Measurements from ENCODE around the gene LRRC36.

DNA sequence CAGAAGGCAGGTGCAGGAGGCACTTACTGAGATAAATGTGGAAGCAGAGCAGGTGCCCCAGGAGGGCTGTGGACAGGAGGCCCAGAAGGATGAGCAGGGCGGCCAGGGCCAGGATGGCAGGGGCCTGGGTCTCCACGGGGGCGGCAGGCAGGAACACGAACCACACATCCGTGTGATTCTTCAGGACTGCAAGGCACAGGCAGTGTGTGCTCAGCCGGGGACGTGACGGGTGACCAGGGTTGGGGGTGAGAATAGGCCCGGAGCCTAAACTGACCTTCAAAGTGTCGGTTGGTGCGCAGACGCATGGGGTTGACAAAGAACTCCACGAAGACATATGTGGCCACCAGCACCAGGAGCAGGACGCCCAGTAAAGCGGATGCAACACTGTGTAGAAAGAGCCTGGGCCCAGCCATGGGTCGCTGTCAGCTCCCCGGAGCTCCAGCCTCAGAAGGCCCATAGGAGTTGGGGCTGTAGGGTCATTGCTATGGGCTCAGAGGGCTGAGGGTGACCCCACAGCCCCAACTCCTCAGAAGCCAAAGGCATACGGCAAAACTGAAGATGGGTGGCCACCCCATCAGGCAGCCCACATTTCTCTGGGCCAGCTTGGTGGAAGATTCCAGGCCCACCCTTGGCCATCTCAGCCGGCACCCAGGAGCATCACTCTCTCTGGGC is 72.1 kb downstream of the LRRC36 start:
- TF ChIP-seq CTCF (IDR thresholded peaks at IDR 0.05; ENCODE audit: insufficient read depth, low read length) (no peak), POLR2AphosphoS5 (IDR thresholded peaks at IDR 0.05; ENCODE audit: low read depth) (no peak)
- TF ChIP-seq, protein P1, sequence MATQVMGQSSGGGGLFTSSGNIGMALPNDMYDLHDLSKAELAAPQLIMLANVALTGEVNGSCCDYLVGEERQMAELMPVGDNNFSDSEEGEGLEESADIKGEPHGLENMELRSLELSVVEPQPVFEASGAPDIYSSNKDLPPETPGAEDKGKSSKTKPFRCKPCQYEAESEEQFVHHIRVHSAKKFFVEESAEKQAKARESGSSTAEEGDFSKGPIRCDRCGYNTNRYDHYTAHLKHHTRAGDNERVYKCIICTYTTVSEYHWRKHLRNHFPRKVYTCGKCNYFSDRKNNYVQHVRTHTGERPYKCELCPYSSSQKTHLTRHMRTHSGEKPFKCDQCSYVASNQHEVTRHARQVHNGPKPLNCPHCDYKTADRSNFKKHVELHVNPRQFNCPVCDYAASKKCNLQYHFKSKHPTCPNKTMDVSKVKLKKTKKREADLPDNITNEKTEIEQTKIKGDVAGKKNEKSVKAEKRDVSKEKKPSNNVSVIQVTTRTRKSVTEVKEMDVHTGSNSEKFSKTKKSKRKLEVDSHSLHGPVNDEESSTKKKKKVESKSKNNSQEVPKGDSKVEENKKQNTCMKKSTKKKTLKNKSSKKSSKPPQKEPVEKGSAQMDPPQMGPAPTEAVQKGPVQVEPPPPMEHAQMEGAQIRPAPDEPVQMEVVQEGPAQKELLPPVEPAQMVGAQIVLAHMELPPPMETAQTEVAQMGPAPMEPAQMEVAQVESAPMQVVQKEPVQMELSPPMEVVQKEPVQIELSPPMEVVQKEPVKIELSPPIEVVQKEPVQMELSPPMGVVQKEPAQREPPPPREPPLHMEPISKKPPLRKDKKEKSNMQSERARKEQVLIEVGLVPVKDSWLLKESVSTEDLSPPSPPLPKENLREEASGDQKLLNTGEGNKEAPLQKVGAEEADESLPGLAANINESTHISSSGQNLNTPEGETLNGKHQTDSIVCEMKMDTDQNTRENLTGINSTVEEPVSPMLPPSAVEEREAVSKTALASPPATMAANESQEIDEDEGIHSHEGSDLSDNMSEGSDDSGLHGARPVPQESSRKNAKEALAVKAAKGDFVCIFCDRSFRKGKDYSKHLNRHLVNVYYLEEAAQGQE (IDR thresholded peaks at IDR 0.05; ENCODE audit: insufficient replicate concordance, low read depth): no peak
